NCI-H345 treated with DMSO at 0.1 percent for 48 hours (cell line): ENCODE measurements around the gene UNC13B.
A peak's percentile ranks its signal among the peaks of the same experiment; 100 is the strongest.
"Not testable (repeated sequence)": the region's sequence is repeated elsewhere in the genome, so short reads cannot be mapped to it uniquely, and the experiment has no call there.

ENCODE experiments used
- DNase-seq: peaks from one replicate; lab custom pipeline; 2025; ENCODE audit not compliant: unreplicated experiment; lab: John Stamatoyannopoulos, UW

UNC13B gene

DNA sequence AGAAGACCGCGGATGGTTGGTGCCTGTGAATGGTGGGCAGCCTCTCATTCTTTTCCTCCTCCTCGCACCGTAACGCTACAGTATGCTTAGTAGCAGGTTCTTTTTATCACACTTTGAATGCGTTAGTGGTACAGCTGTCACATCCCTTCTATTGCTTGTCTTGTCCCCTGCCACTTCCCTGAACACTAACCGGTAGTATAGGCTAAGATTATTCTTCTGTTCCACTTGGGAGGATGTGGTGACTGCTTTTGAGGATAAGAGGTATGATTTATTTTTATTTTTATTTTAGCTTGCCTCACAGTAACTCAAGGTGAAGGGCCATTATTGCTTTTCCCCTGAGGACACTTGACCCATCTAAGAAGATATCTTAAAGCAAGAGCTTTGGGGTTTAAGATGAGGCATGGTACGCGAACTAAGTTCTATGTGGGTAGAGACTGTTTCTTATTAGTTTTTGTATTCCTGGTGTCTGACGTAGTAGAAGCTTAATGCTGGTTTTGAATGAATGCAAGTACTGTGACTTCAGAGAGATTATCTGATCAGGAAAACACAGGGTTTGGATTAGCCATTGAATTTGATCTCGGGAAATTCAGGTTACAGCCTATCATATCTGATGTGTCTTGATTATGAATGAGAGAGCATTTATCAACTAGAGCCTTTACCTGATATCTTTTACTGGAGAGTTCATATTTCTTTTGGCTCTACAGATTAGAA, 951 bp downstream of the UNC13B start:
- DNase-seq = peak; percentile 8

DNA sequence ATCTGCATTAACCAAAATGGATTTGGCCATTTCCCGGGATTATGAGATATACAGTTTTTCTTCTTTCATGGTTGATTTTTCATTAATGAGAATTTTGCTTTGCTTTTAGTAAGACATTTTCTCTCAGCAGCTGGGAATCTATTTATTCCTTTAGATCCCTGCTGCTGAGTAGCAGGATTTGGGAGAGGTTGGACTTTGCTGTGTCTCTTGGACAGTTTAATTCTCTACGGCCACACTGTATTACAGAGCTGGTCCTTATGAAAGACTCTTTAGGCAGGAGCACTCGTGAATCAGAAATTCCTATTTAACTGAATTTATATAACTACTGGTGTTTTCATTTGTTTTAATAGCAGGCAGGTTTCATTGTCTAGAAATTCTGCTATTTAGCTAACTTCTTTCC, 1.6 kb downstream of the UNC13B start:
- no peak for DNase-seq

DNA sequence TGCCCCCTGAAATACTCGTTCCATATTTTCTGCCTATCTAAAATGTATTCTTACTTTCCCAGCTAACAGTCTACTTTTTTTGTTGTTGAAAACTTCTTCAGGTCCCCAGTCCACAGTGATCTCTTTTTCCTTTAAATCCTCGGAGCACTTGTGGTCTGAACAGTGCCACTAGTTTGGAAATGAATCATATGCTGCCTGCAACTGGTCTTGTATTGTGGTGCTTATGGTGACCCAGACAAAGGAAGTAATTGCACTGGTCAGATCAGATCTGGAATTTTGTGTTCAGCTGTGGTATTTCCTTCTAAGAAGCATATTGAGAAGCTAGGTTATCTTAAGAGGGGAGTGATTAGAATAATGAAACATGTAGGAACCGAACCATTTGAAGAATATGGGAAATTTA, 2.9 kb downstream of the UNC13B start:
- no peak for DNase-seq

DNA sequence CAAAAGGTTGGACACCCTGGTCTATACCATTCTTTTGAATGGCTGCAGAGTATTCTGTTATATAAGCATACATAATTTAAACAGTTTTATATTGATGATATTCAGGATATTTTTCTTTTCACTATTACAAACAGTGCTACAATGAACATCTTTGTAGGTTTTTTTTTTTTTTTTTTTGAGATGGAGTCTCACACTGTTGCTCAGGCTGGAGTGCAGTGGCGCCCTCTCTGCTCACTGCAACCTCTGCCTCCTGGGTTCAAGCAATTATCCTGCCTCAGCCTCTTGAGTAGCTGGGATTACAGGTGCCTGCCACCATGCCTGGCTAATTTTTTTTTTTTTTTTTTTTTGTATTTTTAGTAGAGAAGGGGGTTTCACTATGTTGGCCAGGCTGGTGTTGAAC, 5.6 kb downstream of the UNC13B start:
- not testable (repeated sequence) for DNase-seq

DNA sequence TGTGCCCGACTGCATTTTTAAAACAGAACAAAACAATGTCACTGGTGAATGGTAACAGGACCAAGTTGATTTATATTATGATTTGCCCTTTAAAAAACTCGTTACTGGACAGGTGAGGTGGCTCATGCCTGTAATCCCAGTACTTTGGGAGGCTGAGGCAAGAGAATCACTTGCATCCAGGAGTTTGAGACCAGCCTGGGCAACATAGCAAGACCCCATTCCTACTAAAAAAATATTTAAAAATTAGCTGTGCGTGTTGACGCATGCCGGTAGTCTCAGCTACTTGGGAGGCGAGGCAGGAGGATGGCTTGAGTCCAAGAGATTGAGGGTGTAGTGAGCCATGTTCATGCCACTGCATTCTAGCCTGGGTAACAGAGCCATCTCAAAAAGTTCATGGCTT, 7.2 kb downstream of the UNC13B start:
- DNase-seq = no peak

DNA sequence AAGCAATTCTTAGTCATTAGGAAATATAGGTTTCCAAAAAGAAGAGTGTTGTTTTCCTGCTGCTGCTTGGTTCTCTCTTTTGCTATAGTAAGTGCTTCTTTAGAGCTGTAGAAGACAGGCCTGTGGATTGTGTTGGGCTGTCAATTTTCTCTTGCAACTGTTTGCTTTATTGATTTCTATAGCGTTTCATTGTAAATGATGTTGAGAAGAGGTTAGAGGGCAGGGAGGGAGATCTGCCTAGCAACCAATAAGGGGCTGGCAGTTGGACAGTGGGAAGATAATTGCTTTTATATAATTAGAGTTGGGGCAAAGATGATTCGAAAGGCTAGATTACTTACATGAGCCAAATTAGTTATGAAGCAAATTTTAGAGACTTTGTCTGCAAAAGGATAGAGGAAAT, 11.1 kb downstream of the UNC13B start:
- DNase-seq = peak; percentile 19

DNA sequence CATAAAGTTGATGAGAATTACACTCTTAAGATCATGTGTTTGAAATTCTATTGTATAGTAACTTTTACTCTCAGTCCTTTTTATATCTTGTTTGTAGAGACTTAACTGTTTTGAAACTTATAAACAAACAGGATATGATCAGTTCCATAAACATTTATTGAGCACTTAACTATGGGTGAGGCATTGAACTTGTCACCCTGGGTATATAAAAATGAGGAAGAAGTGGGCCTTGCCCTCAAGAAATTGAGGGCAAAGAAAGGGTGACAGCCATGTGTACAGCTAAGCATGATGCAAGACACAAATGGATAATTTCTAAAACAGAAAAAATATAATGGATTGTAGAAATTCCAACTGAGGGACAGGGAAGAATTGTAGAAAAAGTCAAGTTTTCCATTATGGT, 15.7 kb downstream of the UNC13B start:
- DNase-seq = no peak

DNA sequence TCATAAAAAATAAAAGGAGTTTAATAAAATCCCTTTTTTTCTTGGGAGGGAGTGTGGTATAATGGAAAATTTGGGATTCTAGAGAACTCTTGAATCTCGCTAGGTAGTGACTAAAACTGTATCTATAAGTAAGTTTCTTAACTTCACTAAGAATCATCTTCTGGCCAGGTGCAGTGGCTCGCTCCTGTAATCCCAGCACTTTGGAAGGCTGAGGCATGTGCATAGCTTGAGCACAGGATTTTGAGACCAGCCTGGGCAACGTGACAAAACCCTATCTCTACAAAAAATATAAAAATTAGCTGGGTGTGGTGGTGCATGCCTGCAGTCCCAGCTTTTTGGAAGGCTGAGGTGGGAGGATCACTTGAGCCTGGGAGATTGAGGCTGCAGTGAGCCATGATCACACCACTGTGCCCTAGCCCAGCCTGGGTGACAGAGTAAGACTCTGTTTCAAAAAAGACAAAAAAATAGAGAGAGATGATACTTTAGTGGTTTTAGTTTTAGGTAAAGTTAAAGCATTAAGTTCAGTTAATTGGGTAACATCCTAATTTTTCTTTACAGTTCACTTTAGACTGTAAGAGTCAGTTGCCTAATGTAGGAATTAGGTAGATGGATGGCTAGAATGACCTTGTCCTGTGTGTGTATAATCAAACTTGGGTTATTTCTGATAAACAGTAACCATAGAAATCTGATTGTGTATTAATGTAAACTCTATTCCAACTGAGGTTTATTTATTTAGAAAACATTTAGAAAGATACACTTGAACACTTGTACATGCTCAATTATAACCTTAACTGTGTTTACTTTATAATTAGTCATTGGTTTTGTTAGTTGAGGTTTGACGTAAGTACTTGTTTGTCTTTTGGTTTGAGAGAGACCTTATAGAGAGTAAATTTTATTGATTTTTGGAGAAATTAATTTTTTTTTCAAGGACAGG, 17.8 kb downstream of the UNC13B start:
- DNase-seq = no peak

DNA sequence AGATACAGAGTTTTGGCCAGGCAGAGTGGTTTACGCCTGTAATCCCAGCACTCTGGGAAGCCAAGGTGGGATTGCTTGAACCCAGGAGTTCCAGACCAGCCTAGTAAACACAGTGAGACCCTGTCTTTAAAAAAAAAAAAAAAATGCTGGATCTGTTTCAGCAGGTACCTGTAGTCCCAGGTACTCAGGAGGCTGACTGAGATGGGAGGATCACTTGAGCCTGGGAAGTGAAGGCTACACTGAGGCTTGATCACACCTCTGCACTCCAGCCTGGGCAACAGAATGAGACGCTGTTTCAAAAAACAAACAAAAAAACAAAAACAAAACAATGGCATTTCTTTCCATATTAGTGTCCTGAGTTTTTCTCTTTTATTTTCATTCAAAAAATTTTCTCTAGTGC, 19.0 kb downstream of the UNC13B start:
- no peak for DNase-seq

DNA sequence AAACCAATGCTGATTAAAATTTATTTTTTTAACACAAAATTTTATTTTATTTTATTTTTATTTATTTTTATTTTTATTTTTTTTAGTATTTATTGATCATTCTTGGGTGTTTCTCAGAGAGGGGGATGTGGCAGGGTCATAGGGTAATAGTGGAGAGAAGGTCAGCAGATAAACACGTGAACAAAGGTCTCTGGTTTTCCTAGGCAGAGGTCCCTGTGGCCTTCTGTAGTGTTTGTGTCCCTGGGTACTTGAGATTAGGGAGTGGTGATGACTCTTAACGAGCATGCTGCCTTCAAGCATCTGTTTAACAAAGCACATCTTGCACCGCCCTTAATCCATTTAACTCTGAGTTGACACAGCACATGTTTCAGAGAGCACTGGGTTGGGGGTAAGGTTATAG, 20.6 kb downstream of the UNC13B start:
- DNase-seq = not testable (repeated sequence)

DNA sequence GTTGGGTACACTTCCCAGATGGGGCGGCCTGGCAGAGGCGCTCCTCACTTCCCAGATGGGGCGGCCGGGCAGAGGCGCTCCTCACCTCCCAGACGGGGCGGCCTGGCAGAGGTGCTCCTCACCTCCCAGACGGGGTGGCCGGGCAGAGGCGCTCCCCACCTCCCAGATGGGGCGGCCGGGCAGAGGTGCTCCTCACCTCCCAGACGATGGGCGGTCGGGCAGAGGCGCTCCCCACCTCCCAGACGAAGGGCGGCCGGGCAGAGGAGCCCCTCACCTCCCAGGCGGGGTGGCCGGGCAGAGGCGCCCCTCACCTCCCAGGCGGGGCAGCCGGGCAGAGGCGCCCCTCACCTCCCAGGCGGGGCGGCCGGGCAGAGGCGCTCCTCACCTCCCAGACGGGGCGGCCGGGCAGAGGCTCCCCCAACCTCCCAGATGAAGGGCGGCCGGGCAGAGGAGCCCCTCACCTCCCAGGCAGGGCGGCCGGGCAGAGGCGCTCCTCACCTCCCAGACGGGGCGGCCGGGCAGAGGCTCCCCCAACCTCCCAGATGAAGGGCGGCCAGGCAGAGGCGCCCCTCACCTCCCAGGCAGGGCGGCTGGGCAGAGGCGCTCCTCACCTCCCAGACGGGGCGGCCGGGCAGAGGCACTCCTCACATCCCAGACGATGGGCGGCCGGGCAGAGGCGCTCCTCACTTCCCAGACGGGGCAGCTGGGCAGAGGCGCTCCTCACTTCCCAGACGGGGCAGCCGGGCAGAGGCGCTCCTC, 21.4 kb downstream of the UNC13B start:
- not testable (repeated sequence) for DNase-seq

DNA sequence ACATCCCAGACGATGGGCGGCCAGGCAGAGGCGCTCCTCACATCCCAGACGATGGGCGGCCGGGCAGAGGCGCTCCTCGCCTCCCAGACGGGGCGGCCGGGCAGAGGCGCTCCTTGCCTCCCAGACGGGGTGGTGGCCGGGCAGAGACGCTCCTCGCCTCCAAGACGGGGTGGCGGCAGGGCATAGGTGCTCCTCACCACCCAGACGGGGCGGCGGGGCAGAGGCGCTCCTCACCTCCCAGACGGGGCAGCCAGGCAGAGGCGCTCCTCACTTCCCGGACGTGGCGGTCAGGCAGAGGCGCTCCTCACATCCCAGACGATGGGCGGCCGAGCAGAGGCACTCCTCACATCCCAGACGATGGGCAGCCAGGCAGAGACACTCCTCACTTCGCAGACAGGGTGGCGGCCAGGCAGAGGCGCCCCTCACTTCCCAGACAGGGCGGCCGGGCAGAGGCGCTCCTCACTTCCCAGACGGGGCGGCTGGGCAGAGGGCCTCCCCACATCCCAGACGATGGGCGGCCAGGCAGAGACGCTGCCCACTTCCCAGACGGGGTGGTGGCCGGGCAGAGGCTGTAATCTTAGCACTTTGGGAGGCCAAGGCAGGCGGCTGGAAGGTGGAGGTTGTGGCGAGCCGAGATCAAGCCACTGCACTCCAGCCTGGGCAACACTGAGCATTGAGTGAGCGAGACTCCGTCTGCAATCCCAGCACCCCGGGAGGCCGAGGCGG, 22.1 kb downstream of the UNC13B start:
- DNase-seq = not testable (repeated sequence)

DNA sequence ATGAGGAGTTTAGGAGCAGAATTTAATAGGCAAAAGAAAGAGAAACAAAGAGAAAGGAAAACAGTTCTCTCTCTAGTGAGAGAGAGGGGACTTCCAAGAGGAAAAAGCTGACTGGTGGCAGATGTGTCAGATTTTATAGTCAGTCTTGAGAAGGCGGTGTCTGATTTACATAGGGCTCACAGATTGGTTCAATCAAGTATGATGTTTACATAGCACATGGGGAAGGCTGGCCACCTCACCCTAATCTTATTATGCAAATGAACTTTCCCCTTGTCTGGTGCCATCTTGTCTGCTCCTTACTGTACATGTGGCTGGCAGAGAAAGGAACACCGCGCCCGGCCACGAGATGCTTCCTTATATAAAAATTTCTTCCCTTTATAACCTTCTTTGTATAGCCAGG, 24.7 kb downstream of the UNC13B start:
- DNase-seq = no peak

DNA sequence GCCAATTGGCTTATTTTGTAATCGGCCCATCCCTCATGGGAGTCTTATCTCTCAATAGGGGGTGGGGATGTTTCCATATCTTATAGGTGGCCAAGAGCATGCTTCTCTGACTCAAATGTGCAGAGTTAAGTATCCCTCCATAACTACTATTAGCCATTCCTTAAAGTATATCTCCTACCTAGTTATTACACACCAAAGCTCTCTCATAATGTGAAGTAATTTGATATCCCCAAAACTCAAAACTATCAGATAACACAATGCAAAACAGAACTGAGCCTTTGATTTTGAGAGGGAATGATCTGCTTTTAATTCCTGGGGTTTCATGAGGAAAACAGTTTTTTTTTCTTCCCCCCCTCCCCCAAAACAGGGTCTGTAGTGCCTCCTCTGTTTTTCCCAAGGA, 28.4 kb downstream of the UNC13B start:
- DNase-seq = no peak

DNA sequence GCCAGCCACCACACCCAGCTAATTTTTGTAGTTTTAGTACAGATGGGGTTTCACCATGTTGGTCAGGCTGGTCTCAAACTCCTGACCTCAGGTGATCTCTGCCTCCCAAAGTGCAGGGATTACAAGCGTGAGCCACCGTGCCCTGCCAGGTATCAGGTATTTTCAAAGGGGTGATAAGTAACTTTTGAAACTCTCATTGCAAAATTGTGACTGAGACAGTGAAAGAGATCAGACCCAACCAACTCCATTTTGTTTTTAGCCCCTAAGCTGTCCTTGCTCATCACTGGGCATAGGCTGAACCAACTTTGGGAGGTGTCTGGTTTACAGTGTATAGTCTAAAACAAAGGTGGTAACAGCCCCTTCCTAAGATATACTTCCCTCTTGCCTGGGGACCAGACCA, 29.3 kb downstream of the UNC13B start:
- no peak for DNase-seq

DNA sequence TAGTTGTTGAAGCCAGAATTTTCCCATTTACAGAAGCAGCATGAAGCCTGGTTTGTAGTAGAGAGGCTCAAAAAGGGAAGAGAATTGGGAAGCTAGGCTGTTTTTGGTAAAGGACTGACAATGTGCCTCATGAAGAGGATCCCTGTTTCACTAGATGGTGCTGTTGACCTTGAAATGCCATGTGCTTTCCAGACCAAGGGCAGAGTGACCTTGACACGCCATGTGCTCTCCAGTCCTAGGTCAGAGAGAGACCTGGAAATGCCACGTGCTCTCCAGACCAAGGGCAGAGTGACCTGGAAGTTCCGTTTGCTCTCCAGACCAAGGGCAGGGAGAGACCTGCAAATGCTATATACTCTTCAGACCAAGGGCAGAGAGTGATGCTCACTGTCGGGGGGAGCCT, 32.0 kb downstream of the UNC13B start:
- DNase-seq = no peak

DNA sequence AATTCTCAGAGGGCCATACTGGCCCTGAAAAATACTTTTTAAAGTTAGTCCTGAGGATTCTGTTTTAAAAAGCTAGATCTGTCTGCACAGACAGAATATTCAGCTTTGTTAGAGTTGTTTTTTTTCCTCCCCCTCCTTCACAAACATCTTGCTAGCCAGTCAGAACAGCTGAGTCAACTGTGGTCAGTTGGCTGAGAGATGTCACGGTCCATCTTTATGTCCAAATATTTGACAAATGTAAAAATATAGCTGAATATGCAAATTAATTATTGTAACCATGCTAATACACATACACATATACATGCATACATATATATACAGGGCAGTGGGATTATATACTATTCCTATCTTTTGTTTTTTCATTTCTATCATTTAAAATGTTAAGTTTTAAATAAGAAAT, 33.9 kb downstream of the UNC13B start:
- no peak for DNase-seq

DNA sequence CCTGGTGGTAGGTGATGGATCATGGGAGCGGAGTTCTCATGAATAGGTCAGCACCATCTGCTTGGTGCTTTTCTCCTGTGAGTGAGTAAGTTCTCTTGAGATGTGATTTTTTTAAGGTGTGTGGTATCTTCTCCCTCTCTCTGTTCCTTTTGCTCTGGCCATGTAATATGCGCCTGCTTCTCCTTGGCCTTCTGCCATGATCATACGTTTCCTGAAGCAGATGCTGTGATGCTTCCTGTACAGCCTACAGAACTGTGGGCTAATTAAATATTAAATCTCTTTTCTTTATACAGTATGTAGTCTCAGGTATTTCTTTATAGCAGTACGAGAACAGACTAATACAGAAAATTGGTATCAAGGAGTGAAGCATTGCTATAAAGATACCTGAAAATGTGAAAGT, 36.4 kb downstream of the UNC13B start:
- DNase-seq = no peak

DNA sequence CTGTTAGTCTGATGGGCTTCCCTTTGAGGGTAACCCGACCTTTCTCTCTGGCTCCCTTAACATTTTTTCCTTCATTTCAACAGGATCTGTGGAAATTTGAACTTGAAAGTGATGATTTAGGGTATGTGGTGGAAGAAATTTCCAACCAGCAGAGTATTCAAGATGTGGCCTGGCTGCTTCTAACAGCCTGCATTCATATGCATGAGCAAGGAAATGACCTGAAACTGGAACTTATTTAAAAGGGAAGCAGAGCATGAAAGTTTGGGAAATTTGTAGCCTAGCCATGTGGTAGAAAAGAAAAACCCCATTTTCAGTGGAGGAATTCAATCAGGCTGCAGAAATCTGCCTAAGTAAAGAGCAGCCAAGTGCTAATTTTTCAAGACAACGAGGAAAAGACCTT, 41.7 kb downstream of the UNC13B start:
- DNase-seq = no peak

DNA sequence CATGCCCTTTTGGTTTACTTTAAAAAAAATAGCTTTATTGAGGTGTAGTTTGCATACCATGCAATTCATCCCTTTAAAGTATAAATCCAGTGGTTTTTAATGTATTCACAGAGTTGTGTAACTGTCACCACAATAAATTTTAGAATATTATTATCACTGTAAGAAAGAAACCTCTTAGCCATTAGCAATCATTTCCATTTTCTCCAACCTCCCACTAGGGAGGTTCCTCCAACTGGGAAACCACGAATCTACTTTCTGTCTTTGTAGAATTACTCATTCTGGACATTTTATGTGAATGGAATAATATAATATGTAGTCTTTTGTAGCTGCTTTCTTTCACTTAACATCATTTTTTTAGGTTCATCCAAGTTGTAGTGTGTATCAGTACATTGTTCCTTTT, 43.5 kb downstream of the UNC13B start:
- DNase-seq = no peak

DNA sequence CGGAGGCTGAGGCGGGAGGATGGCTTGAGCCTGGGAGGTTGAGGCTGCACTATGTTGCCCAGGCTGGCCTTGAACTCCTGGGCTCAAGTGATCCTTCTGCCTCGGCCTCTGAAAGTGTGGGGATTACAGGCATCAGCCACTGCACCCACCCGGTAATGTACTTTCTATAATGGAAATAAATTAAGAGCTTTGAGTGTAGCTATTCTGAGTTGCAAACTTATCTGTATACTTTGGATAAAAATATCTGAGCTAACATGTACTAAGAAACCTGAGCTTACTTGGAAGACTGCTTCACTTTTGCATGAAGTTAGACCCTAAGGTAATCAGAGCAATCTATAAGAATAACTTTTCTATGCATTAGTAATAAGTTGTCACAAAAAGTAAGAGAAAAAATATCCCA, 50.0 kb downstream of the UNC13B start:
- no peak for DNase-seq
